Astrocyte (in vitro differentiated cells and primary cell): Measurements from ENCODE around the gene ATXN2. TPM values are rescaled to one million over a fixed set of nuclear protein-coding genes. Genes with fewer than 3 reads are reported as not detected.
"Not testable (repeated sequence)": the region's sequence is repeated elsewhere in the genome, so short reads cannot be mapped to it uniquely, and the experiment has no call there.

Experiments
- DNase-seq: peaks from one replicate; pipeline ENCODE4 v3.0.0-alpha.2; 2010; ENCODE audit warnings: low read depth
- FAIRE-seq: peaks from 2 replicates; lab custom pipeline; 2011; peaks lifted over from hg19 to GRCh38; lab: Jason Lieb, UNC
- H2AFZ ChIP-seq: 2 replicates; pipeline ENCODE4 v1.6.0; 2012; ENCODE audit warnings: low read depth, low read length, inconsistent platforms
- H3K27ac ChIP-seq: 2 replicates; pipeline ENCODE4 v1.5.1; 2011; ENCODE audit warnings: low read depth, low read length, inconsistent platforms
- H3K27me3 ChIP-seq: 2 replicates; pipeline ENCODE4 v1.6.0; 2011; ENCODE audit warnings: low read length, inconsistent platforms; ENCODE audit not compliant: insufficient read depth
- H3K36me3 ChIP-seq: 2 replicates; pipeline ENCODE4 v1.5.1; 2011; ENCODE audit warnings: low read length, inconsistent platforms; ENCODE audit not compliant: insufficient read depth
- H3K4me1 ChIP-seq: 2 replicates; pipeline ENCODE4 v1.5.1; 2011; ENCODE audit warnings: low read length, inconsistent platforms; ENCODE audit not compliant: insufficient read depth
- H3K4me2 ChIP-seq: 2 replicates; pipeline ENCODE4 v1.6.0; 2012; ENCODE audit warnings: low read length, inconsistent platforms
- H3K4me3 ChIP-seq: 2 replicates; pipeline ENCODE4 v1.5.1; 2011; ENCODE audit warnings: low read depth, mild to moderate bottlenecking, low read length, inconsistent platforms; ENCODE audit not compliant: insufficient read depth
- H3K79me2 ChIP-seq: 2 replicates; pipeline ENCODE4 v1.6.0; 2012; ENCODE audit warnings: mild to moderate bottlenecking, low read length, inconsistent platforms; ENCODE audit not compliant: insufficient read depth
- H3K9ac ChIP-seq: 2 replicates; pipeline ENCODE4 v1.6.0; 2012; ENCODE audit warnings: mild to moderate bottlenecking, low read length, inconsistent platforms
- H3K9me3 ChIP-seq: 2 replicates; pipeline ENCODE4 v1.5.1; 2012; ENCODE audit warnings: low read depth, mild to moderate bottlenecking, low read length, inconsistent platforms; ENCODE audit not compliant: insufficient read depth
- H4K20me1 ChIP-seq: 2 replicates; pipeline ENCODE4 v1.6.0; 2012; ENCODE audit warnings: low read length, inconsistent platforms; ENCODE audit not compliant: insufficient read depth
- H3K27ac Mint-ChIP-seq: one replicate; pipeline ENCODE4 v1.8.0; 2021; ENCODE audit warnings: mild to moderate bottlenecking, mixed read lengths; ENCODE audit not compliant: unreplicated experiment
- H3K27me3 Mint-ChIP-seq: one replicate; pipeline ENCODE4 v1.8.0; 2021; ENCODE audit warnings: low read depth, mixed read lengths; ENCODE audit not compliant: unreplicated experiment
- H3K36me3 Mint-ChIP-seq: one replicate; pipeline ENCODE4 v1.8.0; 2021; ENCODE audit warnings: low read depth, mixed read lengths; ENCODE audit not compliant: unreplicated experiment
- H3K4me1 Mint-ChIP-seq: one replicate; pipeline ENCODE4 v1.8.0; 2021; ENCODE audit warnings: low read depth, mixed read lengths; ENCODE audit not compliant: unreplicated experiment
- H3K4me3 Mint-ChIP-seq: one replicate; pipeline ENCODE4 v1.8.0; 2021; ENCODE audit warnings: mild to moderate bottlenecking, moderate library complexity, mixed read lengths; ENCODE audit not compliant: unreplicated experiment
- H3K9me3 Mint-ChIP-seq: one replicate; pipeline ENCODE4 v1.8.0; 2021; ENCODE audit warnings: mild to moderate bottlenecking, mixed read lengths; ENCODE audit not compliant: unreplicated experiment
- EZH2 ChIP-seq: IDR thresholded peaks from 2 replicates; pipeline ENCODE4 v1.6.1; 2012; ENCODE audit warnings: mild to moderate bottlenecking, low read length, inconsistent platforms; ENCODE audit not compliant: insufficient read depth
- total RNA-seq: library from RNA; stranded (reverse); gene quantifications from 2 replicates; pipeline ENCODE4 v1.2.1, GENCODE V29; 2021
- TF ChIP-seq, protein P1 (sequence below): IDR thresholded peaks from 2 replicates; pipeline ENCODE4 v1.5.1; 2011; ENCODE audit warnings: low read depth, mild to moderate bottlenecking, inconsistent platforms, low read length, moderate library complexity; ENCODE audit not compliant: insufficient read depth

Gene ATXN2
- total RNA-seq, 1 donor from 2014 or later, result 58.0 TPM

DNA sequence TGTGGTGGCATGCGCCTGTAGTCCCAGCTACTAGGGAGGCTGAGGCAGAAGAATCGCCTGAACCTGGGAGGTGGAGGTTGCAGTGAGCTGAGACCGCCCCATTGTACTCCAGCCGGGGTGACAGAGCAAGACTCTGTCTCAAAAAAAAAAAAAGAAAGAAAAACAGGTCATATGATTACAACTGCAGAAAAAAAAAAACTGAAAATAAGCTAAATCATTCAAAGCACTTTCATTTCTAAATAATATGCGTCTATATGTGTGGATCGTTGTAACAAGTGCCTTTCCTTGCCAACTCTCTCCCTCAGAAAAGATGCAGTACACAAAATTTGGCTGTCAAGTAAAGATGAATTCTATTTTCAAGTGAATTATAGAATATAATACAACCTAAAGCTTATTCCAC is 42.4 kb downstream of the ATXN2 start:
- H2AFZ ChIP-seq, result no peak overlapping the region
- H3K27me3 ChIP-seq, result no peaks in the 10 kb centered on the region
- H3K4me3 ChIP-seq, result no peak overlapping the region
- Mint-ChIP-seq H3K27ac (peak overlapping the region; percentile 41), H3K27me3 (no peaks in the 10 kb centered on the region), H3K36me3 (peaks cover 11% of the 10 kb centered on the region), H3K4me1 (peaks cover 14% of the 10 kb centered on the region), H3K4me3 (no peak overlapping the region), H3K9me3 (no peaks in the 10 kb centered on the region)
- peaks cover 97% of the 10 kb centered on the region for H3K79me2 ChIP-seq
- FAIRE-seq (no peak), DNase-seq (no peak)
- no peak overlapping the region for H3K4me2 ChIP-seq
- H3K9me3 ChIP-seq, result no peaks in the 10 kb centered on the region
- H4K20me1 ChIP-seq, result peaks cover 54% of the 10 kb centered on the region
- peak overlapping the region; percentile 40 for H3K27ac ChIP-seq
- H3K9ac ChIP-seq, result no peak overlapping the region
- peaks cover 8% of the 10 kb centered on the region for H3K4me1 ChIP-seq
- no peaks in the 10 kb centered on the region for H3K36me3 ChIP-seq
- TF ChIP-seq EZH2, result no peak

DNA sequence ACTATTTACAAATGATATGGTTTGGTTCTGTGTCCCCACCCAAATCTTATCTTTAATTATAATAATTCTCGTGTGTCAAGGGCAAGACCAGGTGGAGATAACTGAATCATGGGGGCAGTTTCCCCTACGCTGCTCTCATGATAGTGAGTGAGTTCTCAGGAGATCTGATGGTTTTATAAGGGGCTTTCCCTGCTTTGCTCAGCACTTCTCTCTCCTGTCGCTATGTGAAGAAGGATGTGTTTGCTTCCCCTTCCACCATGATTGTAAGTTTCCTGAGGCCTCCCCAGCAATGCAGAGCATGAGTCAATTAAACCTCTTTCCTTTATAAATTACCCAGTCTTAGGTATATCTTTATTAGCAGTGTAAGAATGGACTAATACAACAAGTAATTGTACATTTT is 43.8 kb downstream of the ATXN2 start:
- H3K4me1 ChIP-seq, H3K4me3 Mint-ChIP-seq: not testable (repeated sequence)

GRCh38 chr12:111546758-111547383 is 52.2 kb downstream of the ATXN2 start:
- Histone ChIP-seq H3K9ac (no peak overlapping the region), H3K4me1 (no peaks in the 10 kb centered on the region), H3K4me3 (no peak overlapping the region), H2AFZ (no peak overlapping the region), H3K36me3 (peaks cover 28% of the 10 kb centered on the region), H3K27me3 (no peaks in the 10 kb centered on the region), H3K9me3 (no peaks in the 10 kb centered on the region), H4K20me1 (peaks cover 30% of the 10 kb centered on the region), H3K79me2 (peaks cover 61% of the 10 kb centered on the region), H3K27ac (no peak overlapping the region), H3K4me2 (no peak overlapping the region)
- peak; percentile 46 for DNase-seq
- Mint-ChIP-seq H3K4me3 (no peak overlapping the region), H3K9me3 (no peaks in the 10 kb centered on the region), H3K4me1 (peaks cover 2% of the 10 kb centered on the region), H3K36me3 (peaks cover 9% of the 10 kb centered on the region), H3K27ac (no peak overlapping the region), H3K27me3 (no peaks in the 10 kb centered on the region)
- no peak for FAIRE-seq
- TF ChIP-seq, protein P1, sequence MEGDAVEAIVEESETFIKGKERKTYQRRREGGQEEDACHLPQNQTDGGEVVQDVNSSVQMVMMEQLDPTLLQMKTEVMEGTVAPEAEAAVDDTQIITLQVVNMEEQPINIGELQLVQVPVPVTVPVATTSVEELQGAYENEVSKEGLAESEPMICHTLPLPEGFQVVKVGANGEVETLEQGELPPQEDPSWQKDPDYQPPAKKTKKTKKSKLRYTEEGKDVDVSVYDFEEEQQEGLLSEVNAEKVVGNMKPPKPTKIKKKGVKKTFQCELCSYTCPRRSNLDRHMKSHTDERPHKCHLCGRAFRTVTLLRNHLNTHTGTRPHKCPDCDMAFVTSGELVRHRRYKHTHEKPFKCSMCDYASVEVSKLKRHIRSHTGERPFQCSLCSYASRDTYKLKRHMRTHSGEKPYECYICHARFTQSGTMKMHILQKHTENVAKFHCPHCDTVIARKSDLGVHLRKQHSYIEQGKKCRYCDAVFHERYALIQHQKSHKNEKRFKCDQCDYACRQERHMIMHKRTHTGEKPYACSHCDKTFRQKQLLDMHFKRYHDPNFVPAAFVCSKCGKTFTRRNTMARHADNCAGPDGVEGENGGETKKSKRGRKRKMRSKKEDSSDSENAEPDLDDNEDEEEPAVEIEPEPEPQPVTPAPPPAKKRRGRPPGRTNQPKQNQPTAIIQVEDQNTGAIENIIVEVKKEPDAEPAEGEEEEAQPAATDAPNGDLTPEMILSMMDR, result no peak
- TF ChIP-seq EZH2, result no peak

More for the DNA sequence above, 43.8 kb downstream of the ATXN2 start:
- Mint-ChIP-seq H3K4me1 (peaks cover 14% of the 10 kb centered on the region), H3K36me3 (peaks cover 16% of the 10 kb centered on the region)
- FAIRE-seq, H2AFZ ChIP-seq, H3K27me3 ChIP-seq, H3K4me2 ChIP-seq, DNase-seq, H3K36me3 ChIP-seq, H3K9ac ChIP-seq, H3K27me3 Mint-ChIP-seq, H3K4me3 ChIP-seq, H3K27ac Mint-ChIP-seq, H3K9me3 Mint-ChIP-seq, H3K9me3 ChIP-seq, H3K27ac ChIP-seq: not testable (repeated sequence)
- H4K20me1 ChIP-seq, result peaks cover 42% of the 10 kb centered on the region
- H3K79me2 ChIP-seq, result peaks cover 92% of the 10 kb centered on the region
